ENCODE data around the gene TEC.

DNA sequence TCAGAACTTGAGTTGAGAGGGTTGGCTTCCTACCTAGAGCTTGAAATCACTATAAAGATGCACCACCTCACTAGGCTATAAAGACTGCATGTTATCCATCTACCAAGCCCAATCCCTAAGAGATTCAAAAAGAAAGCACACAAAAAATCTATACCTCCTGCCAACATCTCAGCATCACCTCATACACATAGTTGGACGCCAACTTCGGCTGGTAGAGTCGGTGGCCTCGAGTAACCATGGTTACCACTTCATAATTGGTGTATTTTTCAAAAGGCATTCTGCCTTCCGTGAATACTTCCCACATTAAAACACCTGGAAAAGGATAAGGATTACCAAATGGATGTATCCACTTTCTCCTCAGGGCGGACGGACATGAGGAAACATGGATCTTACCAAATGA, 131.1 kb downstream of the TEC start:
- TF ChIP-seq CTCF (IDR thresholded peaks at IDR 0.05): no peak
- no peak for TF ChIP-seq POLR2AphosphoS5 (IDR thresholded peaks at IDR 0.05; ENCODE audit: low read depth, low read length)
- TF ChIP-seq SIN3A (IDR thresholded peaks at IDR 0.05; ENCODE audit: borderline replicate concordance, insufficient read depth, low read depth, low read length): no peak

All from Panc1 (cell line).